Measurements from ENCODE around the gene NEK10. TPM values are rescaled to one million over a fixed set of nuclear protein-coding genes. Genes with fewer than 3 reads are reported as not detected.
"Not testable (repeated sequence)": the region's sequence is repeated elsewhere in the genome, so short reads cannot be mapped to it uniquely, and the experiment has no call there.

Gene NEK10
- total RNA-seq, 3 donors from 2014 or later (not counting 1 experiment from before 2014, with no cell fraction given): 0.68 to 1.6 (median 0.80) TPM

- Histone ChIP-seq H3K4me1 (ENCODE audit: control insufficient read depth, insufficient read depth, low read length) (no peaks in the 10 kb centered on the region), H3K9me3 (ENCODE audit: control insufficient read depth, insufficient read depth, low read length) (no peaks in the 10 kb centered on the region), H3K4me3 (ENCODE audit: low read length) (no peak overlapping the region), H3K36me3 (ENCODE audit: control insufficient read depth, insufficient read depth, low read length) (no peaks in the 10 kb centered on the region), H3K27me3 (ENCODE audit: control insufficient read depth, insufficient read depth, low read length) (no peaks in the 10 kb centered on the region), H3K27ac (ENCODE audit: low read length) (no peak overlapping the region)
- no peak for TF ChIP-seq CTCF (IDR thresholded peaks at IDR 0.05)
- H3K27me3 Mint-ChIP-seq (ENCODE audit: low read depth in 2 of 2): no peaks in the 10 kb centered on the region
- intact Hi-C loops (cut with micrococcal nuclease): no loop called here
- 91% methylated on average over 1 of the region's 1 CpG for WGBS (ENCODE audit: insufficient coverage)
- no peaks in the 10 kb centered on the region for H3K9me3 Mint-ChIP-seq
- H3K4me1 Mint-ChIP-seq: no peaks in the 10 kb centered on the region
- no peak overlapping the region for H3K27ac Mint-ChIP-seq
- ATAC-seq (no peak), DNase-seq (no peak)
- H3K4me3 Mint-ChIP-seq: no peak overlapping the region
- H3K36me3 Mint-ChIP-seq: no peaks in the 10 kb centered on the region
Observed at GRCh38 chr3:27302891-27303290, 66.3 kb downstream of the NEK10 start.

- H3K27ac Mint-ChIP-seq; H3K4me3 ChIP-seq (ENCODE audit: low read length); H3K27me3 Mint-ChIP-seq (ENCODE audit: low read depth in 2 of 2); H3K27me3 ChIP-seq (ENCODE audit: control insufficient read depth, insufficient read depth, low read length); H3K4me1 ChIP-seq (ENCODE audit: control insufficient read depth, insufficient read depth, low read length); intact Hi-C loops (cut with micrococcal nuclease); H3K36me3 Mint-ChIP-seq; DNase-seq; H3K9me3 Mint-ChIP-seq; H3K27ac ChIP-seq (ENCODE audit: low read length); ATAC-seq; H3K36me3 ChIP-seq (ENCODE audit: control insufficient read depth, insufficient read depth, low read length); H3K4me1 Mint-ChIP-seq; H3K9me3 ChIP-seq (ENCODE audit: control insufficient read depth, insufficient read depth, low read length); H3K4me3 Mint-ChIP-seq: not testable (repeated sequence)
- 82% methylated on average over 2 of the region's 2 CpGs for WGBS (ENCODE audit: insufficient coverage)
Observed at GRCh38 chr3:27298981-27299380, 70.2 kb downstream of the NEK10 start.

- DNase-seq (no peak), ATAC-seq (no peak)
- Histone ChIP-seq H3K9me3 (ENCODE audit: control insufficient read depth, insufficient read depth, low read length) (no peaks in the 10 kb centered on the region), H3K27ac (ENCODE audit: low read length) (no peak overlapping the region), H3K36me3 (ENCODE audit: control insufficient read depth, insufficient read depth, low read length) (no peaks in the 10 kb centered on the region), H3K4me3 (ENCODE audit: low read length) (no peak overlapping the region), H3K27me3 (ENCODE audit: control insufficient read depth, insufficient read depth, low read length) (no peaks in the 10 kb centered on the region), H3K4me1 (ENCODE audit: control insufficient read depth, insufficient read depth, low read length) (no peaks in the 10 kb centered on the region)
- intact Hi-C loops (cut with micrococcal nuclease): no loop called here
- Mint-ChIP-seq H3K4me3 (no peak overlapping the region), H3K27ac (no peak overlapping the region), H3K4me1 (no peaks in the 10 kb centered on the region), H3K27me3 (ENCODE audit: low read depth in 2 of 2) (no peaks in the 10 kb centered on the region), H3K36me3 (no peaks in the 10 kb centered on the region), H3K9me3 (no peaks in the 10 kb centered on the region)
- no peak for TF ChIP-seq CTCF (IDR thresholded peaks at IDR 0.05)
- WGBS (ENCODE audit: insufficient coverage): 97% methylated on average over 3 of the region's 3 CpGs
Observed at GRCh38 chr3:27293939-27294338, 75.2 kb downstream of the NEK10 start.

- DNase-seq: no peak
- H3K4me3 ChIP-seq (ENCODE audit: low read length): no peak overlapping the region
- Mint-ChIP-seq H3K4me1 (no peaks in the 10 kb centered on the region), H3K27ac (no peak overlapping the region), H3K36me3 (no peaks in the 10 kb centered on the region), H3K27me3 (ENCODE audit: low read depth in 2 of 2) (no peaks in the 10 kb centered on the region), H3K9me3 (no peaks in the 10 kb centered on the region), H3K4me3 (no peak overlapping the region)
- no peak overlapping the region for H3K27ac ChIP-seq (ENCODE audit: low read length)
- no peak for TF ChIP-seq CTCF (IDR thresholded peaks at IDR 0.05)
- H3K4me1 ChIP-seq (ENCODE audit: control insufficient read depth, insufficient read depth, low read length): no peaks in the 10 kb centered on the region
- intact Hi-C loops (cut with micrococcal nuclease): no loop called here
- no peak for ATAC-seq
- no peaks in the 10 kb centered on the region for H3K9me3 ChIP-seq (ENCODE audit: control insufficient read depth, insufficient read depth, low read length)
- no peaks in the 10 kb centered on the region for H3K27me3 ChIP-seq (ENCODE audit: control insufficient read depth, insufficient read depth, low read length)
- H3K36me3 ChIP-seq (ENCODE audit: control insufficient read depth, insufficient read depth, low read length): no peaks in the 10 kb centered on the region
Observed at GRCh38 chr3:27290760-27291159, 78.4 kb downstream of the NEK10 start.
